CD14-positive monocyte (primary cell): ENCODE results near the gene PPP1R16B. TPM values are rescaled to one million over a fixed set of nuclear protein-coding genes. Genes with fewer than 3 reads are reported as not detected.

Experiments
- DNase-seq, 3 donors: peaks; one replicate each; pipeline ENCODE4 v3.0.0-alpha.2; 2011 to 2022
- H2AFZ ChIP-seq: 2 replicates; pipeline ENCODE4 v1.6.0; 2012; ENCODE audit warnings: mild to moderate bottlenecking, low read depth, low read length, inconsistent platforms; ENCODE audit not compliant: insufficient read depth, poor library complexity, severe bottlenecking
- H3K27ac ChIP-seq, 2 donors: 1 replicate in 1 of 2; 2 replicates in 1 of 2; pipeline ENCODE4 v1.5.1; 2012 to 2013; ENCODE audit warnings: low read length in 2 of 2, control low read depth in 1 of 2, inconsistent platforms in 1 of 2, low read depth in 1 of 2, mild to moderate bottlenecking in 1 of 2
- H3K27me3 ChIP-seq, 2 donors: one replicate each; pipeline versions ENCODE4 v1.6.0 to v1.6.1; 2011 to 2013; ENCODE audit warnings: low read length in 2 of 2; ENCODE audit not compliant: control insufficient read depth in 2 of 2, insufficient read depth in 2 of 2
- H3K36me3 ChIP-seq, 2 donors: replicated peaks in 1 of 2; 1 replicate in 1 of 2; 2 replicates in 1 of 2; pipeline versions ENCODE4 v1.5.1 to v1.6.1; 2012 to 2013; ENCODE audit warnings: low read length in 2 of 2, control low read depth in 1 of 2, inconsistent platforms in 1 of 2, mild to moderate bottlenecking in 1 of 2; ENCODE audit not compliant: insufficient read depth in 2 of 2, control insufficient read depth in 1 of 2
- H3K4me1 ChIP-seq, 2 donors: 1 replicate in 1 of 2; 2 replicates in 1 of 2; pipeline versions ENCODE4 v1.5.1 to v1.6.1; 2012 to 2013; ENCODE audit warnings: low read length in 2 of 2, control low read depth in 1 of 2, inconsistent platforms in 1 of 2, mild to moderate bottlenecking in 1 of 2, moderate library complexity in 1 of 2; ENCODE audit not compliant: insufficient read depth in 2 of 2, control insufficient read depth in 1 of 2
- H3K4me2 ChIP-seq: replicated peaks from 2 replicates; pipeline ENCODE3; 2012; ENCODE audit warnings: low read length, moderate library complexity, mild to moderate bottlenecking; ENCODE audit not compliant: poor library complexity, severe bottlenecking; ENCODE audit errors: extremely low read depth
- H3K4me3 ChIP-seq, 3 experiments: fragments of 200-600 bp in 1 of 3; sonication (generic) in 1 of 3; replicated peaks in 1 of 3; 1 replicate in 2 of 3; 2 replicates in 1 of 3; pipeline ENCODE4 v1.5.1; 2011 to 2013; ENCODE audit warnings: low read length in 3 of 3, mild to moderate bottlenecking in 3 of 3, control low read depth in 2 of 3, low read depth in 2 of 3, inconsistent platforms in 1 of 3, moderate library complexity in 1 of 3
- H3K79me2 ChIP-seq: 2 replicates; pipeline ENCODE4 v1.6.0; 2012; ENCODE audit warnings: mild to moderate bottlenecking, control low read depth, inconsistent platforms, low read length, moderate library complexity; ENCODE audit not compliant: insufficient read depth
- H3K9ac ChIP-seq: 2 replicates; pipeline ENCODE4 v1.6.0; 2017; ENCODE audit warnings: low read length, mild to moderate bottlenecking; ENCODE audit not compliant: insufficient read depth, poor library complexity, severe bottlenecking
- H3K9me3 ChIP-seq, 2 donors: replicated peaks in 1 of 2; 1 replicate in 1 of 2; 2 replicates in 1 of 2; pipeline versions ENCODE4 v1.5.1 to v1.6.1; 2012 to 2013; ENCODE audit warnings: low read length in 2 of 2, control low read depth in 1 of 2; ENCODE audit not compliant: control insufficient read depth in 1 of 2, insufficient read depth in 1 of 2
- H4K20me1 ChIP-seq: 2 replicates; pipeline ENCODE4 v1.6.0; 2012; ENCODE audit warnings: mild to moderate bottlenecking, low read length, control low read depth, moderate library complexity; ENCODE audit not compliant: insufficient read depth
- H3K27ac Mint-ChIP-seq, 7 donors: one replicate each; pipeline ENCODE4 v1.8.0; 2020; ENCODE audit warnings: mild to moderate bottlenecking in 7 of 7, mixed read lengths in 7 of 7, moderate library complexity in 6 of 7, inconsistent platforms in 2 of 7
- H3K27me3 Mint-ChIP-seq, 3 donors: one replicate each; pipeline ENCODE4 v1.8.0; 2021 to 2022; ENCODE audit warnings: low read depth in 3 of 3, mild to moderate bottlenecking in 3 of 3, mixed read lengths in 3 of 3, moderate library complexity in 3 of 3, inconsistent platforms in 1 of 3
- H3K36me3 Mint-ChIP-seq, 2 donors: one replicate each; pipeline ENCODE4 v1.8.0; 2020; ENCODE audit warnings: mixed read lengths in 2 of 2, inconsistent platforms in 1 of 2, mild to moderate bottlenecking in 1 of 2
- H3K4me1 Mint-ChIP-seq: one replicate; pipeline ENCODE4 v1.8.0; 2020; ENCODE audit warnings: mild to moderate bottlenecking, mixed read lengths
- H3K4me3 Mint-ChIP-seq, 2 donors: one replicate each; pipeline ENCODE4 v1.8.0; 2020; ENCODE audit warnings: mild to moderate bottlenecking in 2 of 2, mixed read lengths in 2 of 2, moderate library complexity in 1 of 2
- H3K9me3 Mint-ChIP-seq, 7 donors: one replicate each; pipeline ENCODE4 v1.8.0; 2020 to 2022; ENCODE audit warnings: mixed read lengths in 7 of 7, mild to moderate bottlenecking in 6 of 7, moderate library complexity in 6 of 7, inconsistent platforms in 2 of 7
- CTCF ChIP-seq: fragments of 200-600 bp; IDR thresholded peaks from one replicate; pipeline ENCODE4 v1.8.0; 2022; ENCODE audit warnings: antibody characterized with exemption, mild to moderate bottlenecking
- WGBS: methylation state at CpG from one replicate; pipeline ENCODE4 v1.1.5; 2013; ENCODE audit warnings: missing lambda C conversion rate; ENCODE audit not compliant: insufficient coverage; 5-methylcytosine and 5-hydroxymethylcytosine counted together
- intact Hi-C, 2 donors: fragments of 100-400 bp; cut with micrococcal nuclease; formaldehyde crosslinking; loops; one replicate each; pipeline versions ENCODE4 v1.15.0 to v1.15.1; 2023
- polyA plus RNA-seq, 3 donors: library from polyadenylated mRNA; depleted of rRNA in 1 of 3; unstranded in 2 of 3; stranded (reverse) in 1 of 3; fragments of 300-500 nt in 2 of 3; fragments of >200 nt in 1 of 3; fragmentation: Illumina TruSeq in 2 of 3; gene quantifications; 1 replicate in 2 of 3; 2 replicates in 1 of 3; pipeline ENCODE4 v1.2.3, GENCODE V29; 2012 to 2021

The PPP1R16B gene
- polyA plus RNA-seq, 3 donors: 1.1 to 4.4 (median 1.4) TPM

- no peaks in the 10 kb centered on the region for H3K79me2 ChIP-seq
- intact Hi-C loops: no loop called here
- 8% methylated on average over 2 of the region's 7 CpGs for whole genome bisulfite sequencing
Observed at GRCh38 chr20:38827770-38828281, 22.3 kb downstream of the PPP1R16B start.

GRCh38 chr20:38828514-38829295 lies 23.2 kb downstream of the PPP1R16B start:
- no peaks in the 10 kb centered on the region for H3K79me2 ChIP-seq
- H3K36me3 Mint-ChIP-seq: peaks cover 5 to 27% of the 10 kb centered on the region in 2 donors
- WGBS: 100% methylated on average over 2 of the region's 6 CpGs
- H3K9me3 ChIP-seq: no peaks in the 10 kb centered on the region
- H3K9me3 Mint-ChIP-seq: peaks cover 0 to 3% (median 0%) of the 10 kb centered on the region in 7 donors
- no peaks in the 10 kb centered on the region for H4K20me1 ChIP-seq
- no peak for TF ChIP-seq CTCF
- no peak overlapping the region for H3K4me2 ChIP-seq
- peak overlapping the region in 1 of 7 donors; percentile 18 for H3K27ac Mint-ChIP-seq
- DNase-seq: no peak
- no peaks in the 10 kb centered on the region for H3K27me3 ChIP-seq
- peaks cover 0 to 15% of the 10 kb centered on the region in 2 donors for H3K36me3 ChIP-seq
- peaks cover 0 to 6% of the 10 kb centered on the region in 2 donors for H3K4me1 ChIP-seq
- no peak overlapping the region for H3K4me3 ChIP-seq
- H3K4me3 Mint-ChIP-seq: no peak overlapping the region
- intact Hi-C loops: no loop called here
- H3K27me3 Mint-ChIP-seq: peaks cover 0 to 4% (median 0%) of the 10 kb centered on the region in 3 donors
- no peak overlapping the region for H3K27ac ChIP-seq
- H3K4me1 Mint-ChIP-seq: peaks cover 19% of the 10 kb centered on the region
- no peak overlapping the region for H3K9ac ChIP-seq
- no peak overlapping the region for H2AFZ ChIP-seq

More at GRCh38 chr20:38827770-38828281, 22.3 kb downstream of the PPP1R16B start:
- H3K9me3 ChIP-seq: no peaks in the 10 kb centered on the region
- no peak overlapping the region for H2AFZ ChIP-seq
- peaks cover 0 to 6% of the 10 kb centered on the region in 2 donors for H3K4me1 ChIP-seq
- no peak overlapping the region for H3K9ac ChIP-seq
- no peak for TF ChIP-seq CTCF
- no peak for DNase-seq
- peak overlapping the region in 1 of 7 donors; percentile 78 for H3K27ac Mint-ChIP-seq
- H3K27me3 Mint-ChIP-seq: peaks cover 0 to 2% (median 0%) of the 10 kb centered on the region in 3 donors
- peaks cover 0 to 15% of the 10 kb centered on the region in 2 donors for H3K36me3 ChIP-seq
- H3K27me3 ChIP-seq: no peaks in the 10 kb centered on the region
- peaks cover 9 to 30% of the 10 kb centered on the region in 2 donors for H3K36me3 Mint-ChIP-seq
- no peak overlapping the region for H3K4me3 Mint-ChIP-seq
- H4K20me1 ChIP-seq: no peaks in the 10 kb centered on the region
- no peak overlapping the region for H3K27ac ChIP-seq
- peaks cover 0 to 3% (median 0%) of the 10 kb centered on the region in 7 donors for H3K9me3 Mint-ChIP-seq
- peaks cover 20% of the 10 kb centered on the region for H3K4me1 Mint-ChIP-seq
- no peak overlapping the region for H3K4me3 ChIP-seq
- no peak overlapping the region for H3K4me2 ChIP-seq
